ENCODE results near the gene ERI3. TPM values are rescaled to one million over a fixed set of nuclear protein-coding genes. Genes with fewer than 3 reads are reported as not detected.

Gene ERI3
- total RNA-seq, 1 experiment from 2014 or later: 74.2 TPM

GRCh38 chr1:44233593-44233992, 121.5 kb downstream of the ERI3 start:
- intact Hi-C loops (cut with micrococcal nuclease): no loop called here
- POLR2A ChIA-PET: no interaction called here
- no peak overlapping the region for H2AFZ ChIP-seq (ENCODE audit: low read depth, low read length, poor library complexity, severe bottlenecking)
- H3K9me2 ChIP-seq (ENCODE audit: insufficient read depth): no peaks in the 10 kb centered on the region
- H3K27ac ChIP-seq (ENCODE audit: low read depth, low read length): no peak overlapping the region
- DNase-seq (ENCODE audit: low read depth, low spot score): no peak
- no peak for ATAC-seq
- H3K27me3 ChIP-seq (ENCODE audit: insufficient read depth, low read length): no peaks in the 10 kb centered on the region
- no peaks in the 10 kb centered on the region for H4K20me1 ChIP-seq (ENCODE audit: insufficient read depth)
- TF ChIP-seq SP1 (IDR thresholded peaks at IDR 0.05; ENCODE audit: low read depth) (no peak), ZFX (IDR thresholded peaks at IDR 0.05) (no peak), MAX (IDR thresholded peaks at IDR 0.05) (no peak), EZH2 (IDR thresholded peaks at IDR 0.05) (no peak)
- peaks cover 6 to 10% of the 10 kb centered on the region in 2 experiments; a peak in 3 of 4 replicates for H3K4me1 ChIP-seq (ENCODE audit: control insufficient read depth in 1 of 2, insufficient read depth in 2 of 2, low read length in 2 of 2)
- H3K4me2 ChIP-seq (ENCODE audit: low read length): no peak overlapping the region
- no peak overlapping the region for H3K9ac ChIP-seq (ENCODE audit: low read length)
- H3K36me3 ChIP-seq (ENCODE audit: control insufficient read depth in 1 of 2, insufficient read depth in 2 of 2, low read length in 2 of 2): 0 out of 4 replicates have a peak, but pooled peaks cover 0 to 5% of the 10 kb centered on the region in 2 experiments
- BruUV-seq (replicated peaks): no TSS peak
- H3K79me2 ChIP-seq (ENCODE audit: insufficient read depth, low read length): no peaks in the 10 kb centered on the region
- H3K9me3 ChIP-seq (ENCODE audit: control insufficient read depth in 1 of 2, insufficient read depth in 1 of 2, low read depth in 1 of 2, low read length in 2 of 2): no peaks in the 10 kb centered on the region
- CTCF ChIA-PET: no interaction called here
- RAD21 ChIA-PET (ENCODE audit: low non-redundant PET in 1 of 2, low total read pairs in 2 of 2, uncharacterized antibody in 2 of 2, unreplicated experiment in 2 of 2): interaction anchor here in 1 of 2 experiments (0.6 kb wide), 1 partner anchor 14 kb away, joined by 8 read pairs; no protein-coding TSS in a partner anchor
- H3K4me3 ChIP-seq (replicated peaks in 1 of 2; ENCODE audit: low read depth in 1 of 2, low read length in 2 of 2): no peak overlapping the region

- RAD21 ChIA-PET (ENCODE audit: low non-redundant PET in 1 of 2, low total read pairs in 2 of 2, uncharacterized antibody in 2 of 2, unreplicated experiment in 2 of 2): no interaction called here
- Histone ChIP-seq H3K4me3 (replicated peaks in 1 of 2; ENCODE audit: low read depth in 1 of 2, low read length in 2 of 2) (no peak overlapping the region), H3K4me2 (ENCODE audit: low read length) (no peak overlapping the region), H3K9ac (ENCODE audit: low read length) (no peak overlapping the region), H2AFZ (ENCODE audit: low read depth, low read length, poor library complexity, severe bottlenecking) (no peak overlapping the region), H4K20me1 (ENCODE audit: insufficient read depth) (no peaks in the 10 kb centered on the region), H3K9me2 (ENCODE audit: insufficient read depth) (no peaks in the 10 kb centered on the region), H3K36me3 (ENCODE audit: control insufficient read depth in 1 of 2, insufficient read depth in 2 of 2, low read length in 2 of 2) (no peaks in the 10 kb centered on the region; a peak in 1 of 4 replicates), H3K79me2 (ENCODE audit: insufficient read depth, low read length) (no peaks in the 10 kb centered on the region), H3K4me1 (ENCODE audit: control insufficient read depth in 1 of 2, insufficient read depth in 2 of 2, low read length in 2 of 2) (no peaks in the 10 kb centered on the region), H3K27ac (ENCODE audit: low read depth, low read length) (no peak overlapping the region), H3K9me3 (ENCODE audit: control insufficient read depth in 1 of 2, insufficient read depth in 1 of 2, low read depth in 1 of 2, low read length in 2 of 2) (no peaks in the 10 kb centered on the region), H3K27me3 (ENCODE audit: insufficient read depth, low read length) (no peaks in the 10 kb centered on the region)
- DNase-seq (ENCODE audit: low read depth, low spot score) (no peak), ATAC-seq (no peak)
- BruUV-seq (replicated peaks): no TSS peak
- intact Hi-C loops (cut with micrococcal nuclease): no loop called here
- CTCF ChIA-PET: no interaction called here
- POLR2A ChIA-PET: no interaction called here
- no peak for TF ChIP-seq SIN3A (IDR thresholded peaks at IDR 0.05; ENCODE audit: low read depth)
- no peak for TF ChIP-seq EGR1 (IDR thresholded peaks at IDR 0.05; ENCODE audit: low read depth)
Observed at GRCh38 chr1:44230796-44231195, 124.3 kb downstream of the ERI3 start.

Measured in HCT116 (cell line).